ENCODE data around the gene SLC25A25.

SLC25A25 gene

GRCh38 chr9:128113526-128114325, 45.7 kb downstream of the SLC25A25 start:
- DNase-seq = no peak

DNA sequence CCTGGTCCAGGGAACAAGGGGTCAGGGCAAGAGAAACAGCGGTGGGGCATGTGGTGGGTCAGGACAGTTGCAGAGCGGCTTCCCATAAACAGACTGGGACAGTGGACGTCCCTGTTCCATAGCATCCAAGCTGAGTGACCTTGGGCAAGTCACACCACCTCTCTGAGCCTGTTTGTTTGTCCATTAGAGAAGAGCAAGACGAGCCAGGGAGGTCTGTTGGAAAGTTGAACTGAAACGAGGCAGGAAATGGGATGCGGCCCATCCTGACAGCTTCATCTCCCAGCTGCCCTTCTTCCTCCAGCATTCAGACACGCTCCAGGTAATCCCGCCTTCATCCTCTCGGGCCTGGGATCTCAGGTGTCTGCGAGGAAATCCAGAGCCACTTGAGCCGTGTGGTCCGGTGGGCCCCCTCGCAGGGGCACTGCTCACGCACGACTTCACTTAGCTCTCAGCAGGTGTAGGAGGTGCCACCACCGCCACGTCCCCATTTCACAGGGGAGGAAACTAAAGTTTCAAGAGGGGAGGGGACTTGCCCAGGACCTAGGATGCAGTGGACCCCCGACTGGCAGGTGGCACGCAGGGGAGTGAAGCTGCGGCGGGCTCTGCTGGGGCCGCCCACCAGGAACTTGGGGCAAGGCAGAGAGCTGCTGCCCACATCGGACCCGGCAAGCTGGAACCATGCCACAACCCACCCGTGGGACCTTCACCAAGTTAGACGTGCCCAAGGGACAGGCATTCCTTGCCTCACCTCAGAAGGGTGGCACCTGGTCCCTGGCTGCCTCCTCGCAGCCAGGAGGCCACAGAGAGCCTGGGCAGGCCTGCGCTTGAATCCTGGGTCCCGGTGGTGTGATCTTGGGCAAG, 46.5 kb downstream of the SLC25A25 start:
- DNase-seq = no peak

GRCh38 chr9:128115187-128116103, 47.4 kb downstream of the SLC25A25 start:
- no peak for DNase-seq

DNA sequence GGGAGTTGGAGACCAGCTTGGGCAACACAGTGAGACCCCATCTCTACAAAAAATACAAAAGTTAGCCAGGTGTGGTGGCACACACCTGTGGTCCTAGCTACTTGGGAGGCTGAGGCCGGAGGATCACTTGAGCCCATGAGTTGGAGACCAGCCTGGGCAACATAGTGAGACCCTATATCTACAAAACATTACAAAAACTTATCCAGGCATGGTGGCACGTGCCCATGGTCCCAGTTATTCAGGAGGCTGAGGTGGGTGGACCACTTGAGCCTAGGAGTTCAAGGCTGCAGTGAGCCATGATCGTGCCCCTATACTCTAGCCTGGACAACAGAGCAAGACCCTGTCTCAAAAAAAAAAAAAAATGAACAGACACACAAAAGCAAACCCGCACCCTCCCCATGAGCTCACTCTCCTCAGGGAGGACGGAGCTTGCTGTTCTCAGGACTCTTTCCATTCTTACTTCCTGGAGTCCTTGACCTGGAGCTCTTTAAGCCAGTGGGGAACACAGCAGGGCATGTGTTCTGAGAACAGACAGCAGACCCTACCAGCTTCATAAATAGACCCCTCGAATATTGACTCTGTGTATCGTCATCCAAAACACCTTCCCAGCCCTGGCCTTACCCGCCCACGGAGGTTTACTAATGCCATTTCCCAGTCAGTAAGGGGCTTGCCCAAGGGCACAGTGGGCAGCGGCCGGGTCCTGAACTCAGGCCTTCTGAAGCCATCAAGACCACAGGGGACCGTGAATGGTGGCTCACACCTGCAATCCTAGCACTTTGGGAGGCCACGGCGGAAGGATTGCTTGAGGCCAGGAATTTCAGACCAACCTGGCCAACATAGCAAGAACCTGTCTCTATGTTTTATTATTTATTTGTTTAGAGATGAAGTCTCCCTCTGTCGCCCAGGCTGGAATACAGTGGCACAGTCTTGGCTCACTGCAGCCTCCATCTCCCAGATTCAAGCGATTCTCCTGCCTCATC, 48.4 kb downstream of the SLC25A25 start:
- no peak for DNase-seq

DNA sequence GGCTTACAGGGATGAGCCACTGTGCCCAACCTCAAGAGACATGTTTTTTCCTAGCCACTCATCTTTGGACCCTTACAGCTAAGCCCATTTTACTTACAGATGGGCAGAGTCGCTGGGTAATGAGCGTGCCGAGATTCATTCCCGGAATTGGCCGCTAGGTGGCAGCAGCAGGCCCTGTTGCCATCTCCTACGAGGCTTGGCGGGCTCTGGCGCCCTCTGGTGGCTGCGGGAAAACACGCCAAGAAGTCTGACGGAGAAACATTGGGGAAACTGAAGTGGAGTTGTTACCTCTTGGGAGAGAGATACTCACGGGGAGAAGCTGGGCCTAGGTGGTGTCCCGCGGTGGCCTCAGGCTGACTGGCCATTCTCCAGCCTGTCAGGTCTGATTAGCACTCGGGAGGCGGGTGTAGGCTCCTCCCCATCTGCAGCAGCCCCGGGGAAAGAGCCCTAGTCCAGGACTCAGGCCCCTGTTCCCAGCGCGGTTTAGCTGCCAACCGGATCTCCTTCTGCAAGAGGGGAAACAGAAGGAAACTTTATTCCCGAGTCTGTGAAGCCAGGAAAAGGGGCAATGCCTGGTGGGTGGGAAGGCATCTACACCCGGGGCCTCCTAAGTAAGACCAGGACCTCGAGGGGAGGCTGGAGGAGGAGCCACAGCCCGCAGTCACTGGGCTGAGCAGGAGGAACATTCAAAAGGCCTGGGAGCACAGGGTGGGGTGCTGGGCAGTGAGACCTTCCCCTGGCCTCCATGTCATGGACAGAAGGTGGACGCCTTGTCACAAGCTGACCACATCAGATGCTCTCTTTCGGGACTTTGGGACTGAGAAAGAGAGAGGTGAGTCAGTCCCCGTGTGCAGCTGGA, 49.8 kb downstream of the SLC25A25 start:
- DNase-seq = peak; percentile 89 to 97 (median 90)

- no peak for DNase-seq
Observed at GRCh38 chr9:128118472-128118857, 50.4 kb downstream of the SLC25A25 start.

GRCh38 chr9:128118971-128119665, 51.1 kb downstream of the SLC25A25 start:
- no peak for DNase-seq

DNA sequence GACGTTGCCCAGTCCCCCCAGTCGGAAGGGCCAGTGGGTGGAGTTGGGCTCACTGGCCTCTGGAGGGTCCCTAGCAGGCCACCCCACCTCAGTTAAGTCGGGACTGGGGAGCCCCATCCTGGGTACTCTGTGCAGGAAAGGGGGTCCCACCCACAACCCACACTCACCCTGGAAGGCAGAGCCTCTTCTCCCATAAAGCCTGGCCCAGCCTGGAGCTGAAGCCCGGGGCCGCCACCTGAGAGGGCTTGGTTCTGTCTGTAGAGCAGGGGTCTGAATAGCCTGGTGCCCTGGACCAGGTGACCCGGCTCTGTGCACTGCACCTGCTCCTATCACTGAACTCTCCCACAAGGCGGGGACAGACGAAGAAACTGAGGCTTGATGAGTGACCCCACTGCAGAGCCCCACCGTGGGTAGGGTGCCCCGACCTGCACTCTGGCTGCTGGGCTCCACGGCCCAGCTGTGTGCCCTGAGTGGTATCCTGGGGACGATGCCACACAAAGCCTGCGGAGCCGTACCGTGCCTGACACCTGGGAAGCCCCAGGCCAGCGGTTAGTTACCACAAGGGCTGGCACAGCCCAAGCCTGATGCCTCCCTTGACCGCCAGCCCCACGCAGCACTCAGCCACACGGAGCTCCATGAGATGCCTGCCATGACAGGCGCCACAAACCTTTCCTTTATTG, 52.2 kb downstream of the SLC25A25 start:
- DNase-seq = no peak

- DNase-seq = no peak
Observed at GRCh38 chr9:128120741-128121465, 52.9 kb downstream of the SLC25A25 start.

DNA sequence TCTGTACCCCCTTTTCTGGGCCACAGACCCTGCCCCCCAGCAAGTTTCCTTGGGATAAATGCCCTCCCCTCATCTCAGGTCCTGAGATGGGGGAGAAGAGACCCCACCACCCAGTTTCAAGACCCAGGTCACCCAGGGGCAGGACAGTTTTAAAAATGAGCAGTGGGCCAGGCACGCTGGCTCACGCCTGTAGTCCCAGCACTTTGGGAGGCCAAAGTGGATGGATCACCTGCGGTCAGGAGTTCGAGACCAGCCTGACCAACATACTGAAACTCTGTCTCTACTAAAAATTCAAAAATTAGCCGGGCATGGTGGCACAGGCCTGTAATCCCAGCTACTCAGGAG, 53.4 kb downstream of the SLC25A25 start:
- DNase-seq = no peak

DNA sequence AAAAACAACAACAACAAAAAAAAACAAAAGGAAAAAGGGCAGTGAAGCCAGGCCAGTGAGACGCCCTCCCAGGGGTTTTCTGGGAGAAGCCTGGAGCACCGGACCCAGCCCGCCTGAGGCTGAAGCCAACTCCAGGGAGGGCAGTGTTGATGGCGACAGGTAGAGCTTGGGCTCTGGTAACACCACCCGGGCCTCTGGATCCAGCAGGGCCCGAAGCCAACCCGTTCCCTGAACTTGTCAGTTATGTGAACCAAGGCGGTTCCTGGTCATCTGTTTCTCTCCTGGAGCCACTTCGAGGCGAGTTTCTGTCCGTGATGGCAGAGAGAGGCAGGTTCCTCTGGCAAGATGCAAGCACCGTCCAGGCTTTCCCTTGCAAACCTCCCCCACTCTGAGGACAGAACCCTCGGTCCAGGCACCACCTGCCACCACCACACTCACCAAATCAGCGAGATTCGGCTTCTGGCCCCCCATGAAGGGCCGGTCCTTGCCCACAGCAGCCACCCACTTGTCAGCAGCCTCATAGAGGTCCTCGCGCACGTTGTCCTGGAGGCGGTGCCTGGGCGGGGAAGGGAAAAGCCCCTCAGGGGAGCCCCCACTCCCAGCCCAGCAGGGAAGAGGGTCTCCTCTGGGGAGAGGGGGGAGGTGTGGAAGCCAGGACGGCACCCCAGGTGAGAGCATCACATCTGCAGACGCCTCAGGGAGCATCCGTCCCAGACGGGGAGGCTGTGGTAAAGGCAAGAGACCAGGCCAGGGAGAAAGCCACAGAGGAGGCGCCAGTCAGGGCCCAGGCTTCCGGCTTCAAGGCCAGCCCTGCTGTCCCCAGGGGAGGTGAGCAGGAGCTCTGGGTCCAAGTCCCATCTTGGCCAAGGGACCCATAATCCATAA, 54.1 kb downstream of the SLC25A25 start:
- DNase-seq = no peak

DNA sequence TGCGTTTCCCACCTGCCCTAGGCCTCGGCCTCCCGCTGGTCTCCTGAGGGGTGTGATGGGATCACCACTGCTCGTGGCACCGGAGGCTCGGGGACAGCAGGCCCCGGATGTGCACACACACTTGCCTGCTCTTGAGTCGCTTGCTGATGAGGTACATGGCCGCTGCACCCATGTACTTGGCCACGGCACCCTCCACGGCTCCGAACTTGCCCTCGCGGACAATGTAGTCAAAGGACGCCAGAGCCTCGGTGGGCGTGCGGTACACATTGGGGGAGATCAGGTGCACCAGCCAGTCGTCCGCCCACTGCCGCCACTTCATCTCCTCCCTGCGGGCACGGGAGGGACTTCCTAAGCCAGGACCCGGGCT, 54.8 kb downstream of the SLC25A25 start:
- no peak for DNase-seq

- no peak for DNase-seq
Observed at GRCh38 chr9:128123451-128124080, 55.5 kb downstream of the SLC25A25 start.

DNA sequence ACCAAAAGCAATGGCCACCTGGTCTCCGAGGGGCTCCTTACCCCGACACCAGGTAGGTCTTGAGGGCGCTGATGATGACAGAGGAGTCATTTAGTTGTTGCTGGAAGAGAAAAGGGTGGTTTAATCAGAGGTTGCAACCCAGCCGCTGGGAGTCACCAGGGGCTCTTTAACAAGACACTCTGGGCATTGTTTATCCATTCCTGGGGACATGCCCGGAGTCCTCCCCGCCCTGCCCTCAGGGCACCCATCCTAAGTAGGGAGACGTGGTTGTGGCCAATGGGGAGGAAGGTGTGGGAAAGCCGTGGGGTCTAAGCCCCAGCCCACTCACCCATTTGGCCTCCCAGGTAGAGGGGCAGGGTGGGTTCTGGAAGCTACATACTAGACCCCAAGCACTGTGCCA, 56.4 kb downstream of the SLC25A25 start:
- DNase-seq = no peak

- DNase-seq = peak in 3 of 5 donors; percentile 28 to 34 (median 30)
Observed at GRCh38 chr9:128124873-128125579, 57.0 kb downstream of the SLC25A25 start.

DNA sequence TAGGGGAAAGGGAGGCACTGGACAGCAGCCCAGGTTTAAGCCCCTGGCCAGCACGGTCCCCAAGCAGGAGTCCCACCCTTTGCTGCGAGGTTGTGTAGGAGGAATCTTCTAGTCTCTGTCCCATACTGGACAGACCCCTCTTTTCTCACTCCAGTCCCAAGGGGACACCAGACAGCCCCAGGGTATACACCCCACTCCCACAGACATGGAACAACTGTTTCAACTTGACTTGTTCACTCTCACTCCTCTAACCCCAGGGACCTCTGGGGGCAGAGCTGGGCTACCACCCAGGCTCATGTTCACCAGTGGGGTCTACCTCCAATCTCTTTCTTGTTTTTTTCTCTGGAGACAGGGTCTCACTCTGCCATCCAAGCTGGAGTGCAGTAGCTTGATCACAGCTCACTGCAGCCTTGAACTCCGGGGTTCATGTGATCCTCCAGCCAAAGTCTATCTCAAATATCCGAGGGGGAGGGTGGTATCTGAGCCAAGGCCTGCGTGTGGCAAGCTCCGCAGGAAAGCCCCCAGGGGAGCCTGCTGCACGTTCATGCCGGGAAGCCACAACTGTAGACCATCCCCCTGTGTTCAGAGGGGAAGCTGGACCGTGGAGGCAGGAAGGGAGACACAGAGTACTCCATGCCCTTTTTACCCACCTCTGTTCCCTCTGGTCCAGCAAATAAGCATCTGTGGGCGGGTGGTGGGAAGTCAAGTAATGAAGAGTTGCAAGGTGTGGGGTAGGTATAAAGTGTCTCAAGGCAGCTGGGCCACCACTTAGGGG, 57.7 kb downstream of the SLC25A25 start:
- DNase-seq = no peak
